Activated CD4-positive, alpha-beta T cell treated with anti-CD3 and anti-CD28 coated beads, Interleukin-2, amount 50 U/mL, for 16 hours (primary cell): ENCODE results near the gene RAB11A.

Experiments
- DNase-seq: peaks from one replicate; pipeline ENCODE4 v3.0.0-alpha.2; 2020

RAB11A gene

GRCh38 chr15:65917936-65918335 lies 48.6 kb downstream of the RAB11A start:
- DNase-seq: no peak

- DNase-seq: peak; percentile 57
Observed at GRCh38 chr15:65918357-65918920, 49.1 kb downstream of the RAB11A start.

- no peak for DNase-seq
Observed at GRCh38 chr15:65918945-65919344, 49.7 kb downstream of the RAB11A start.

GRCh38 chr15:65919353-65919752 lies 50.1 kb downstream of the RAB11A start:
- no peak for DNase-seq

GRCh38 chr15:65920121-65920520 lies 50.8 kb downstream of the RAB11A start:
- DNase-seq: no peak

- no peak for DNase-seq
Observed at GRCh38 chr15:65920825-65921309, 51.6 kb downstream of the RAB11A start.

GRCh38 chr15:65921780-65922179 lies 52.5 kb downstream of the RAB11A start:
- no peak for DNase-seq

- DNase-seq: no peak
Observed at GRCh38 chr15:65922621-65923020, 53.3 kb downstream of the RAB11A start.

- DNase-seq: no peak
Observed at GRCh38 chr15:65923264-65923663, 54.0 kb downstream of the RAB11A start.

GRCh38 chr15:65924004-65924403 lies 54.7 kb downstream of the RAB11A start:
- no peak for DNase-seq

- DNase-seq: no peak
Observed at GRCh38 chr15:65925338-65925737, 56.0 kb downstream of the RAB11A start.

- no peak for DNase-seq
Observed at GRCh38 chr15:65926459-65926858, 57.2 kb downstream of the RAB11A start.

GRCh38 chr15:65926899-65927298 lies 57.6 kb downstream of the RAB11A start:
- peak; percentile 21 for DNase-seq

- no peak for DNase-seq
Observed at GRCh38 chr15:65927545-65927944, 58.3 kb downstream of the RAB11A start.

GRCh38 chr15:65929573-65929972 lies 60.3 kb downstream of the RAB11A start:
- DNase-seq: no peak

- DNase-seq: no peak
Observed at GRCh38 chr15:65930134-65930533, 60.8 kb downstream of the RAB11A start.

- no peak for DNase-seq
Observed at GRCh38 chr15:65931221-65931620, 61.9 kb downstream of the RAB11A start.

- no peak for DNase-seq
Observed at GRCh38 chr15:65935391-65935790, 66.1 kb downstream of the RAB11A start.

- DNase-seq: no peak
Observed at GRCh38 chr15:65936282-65936681, 67.0 kb downstream of the RAB11A start.

- DNase-seq: no peak
Observed at GRCh38 chr15:65937054-65937453, 67.8 kb downstream of the RAB11A start.

GRCh38 chr15:65937476-65937875 lies 68.2 kb downstream of the RAB11A start:
- no peak for DNase-seq

- no peak for DNase-seq
Observed at GRCh38 chr15:65938604-65939003, 69.3 kb downstream of the RAB11A start.

GRCh38 chr15:65939901-65940617 lies 70.8 kb downstream of the RAB11A start:
- DNase-seq: no peak

- DNase-seq: no peak
Observed at GRCh38 chr15:65940618-65940909, 71.3 kb downstream of the RAB11A start.
